IPS-20b (cell line): ENCODE measurements around the gene VTA1.

Experiments
- H3K27ac ChIP-seq: one replicate; pipeline ENCODE4 v1.5.1; 2013; ENCODE audit warnings: low read length
- H3K27me3 ChIP-seq: 2 replicates; pipeline ENCODE4 v1.6.1; 2013; ENCODE audit warnings: mild to moderate bottlenecking, low read length, inconsistent platforms; ENCODE audit not compliant: insufficient read depth
- H3K36me3 ChIP-seq: 2 replicates; pipeline ENCODE4 v1.6.1; 2013; ENCODE audit warnings: low read depth, mild to moderate bottlenecking, inconsistent platforms, low read length, moderate library complexity; ENCODE audit not compliant: insufficient read depth
- H3K4me1 ChIP-seq: 2 replicates; pipeline ENCODE4 v1.6.1; 2013; ENCODE audit warnings: mild to moderate bottlenecking, control low read depth, inconsistent platforms, low read length, moderate library complexity; ENCODE audit not compliant: insufficient read depth
- H3K4me3 ChIP-seq: 2 replicates; pipeline ENCODE4 v1.5.1; 2013; ENCODE audit warnings: mild to moderate bottlenecking, low read length, inconsistent platforms
- H3K9ac ChIP-seq: 2 replicates; pipeline ENCODE4 v1.6.1; 2013; ENCODE audit warnings: low read depth, mild to moderate bottlenecking, inconsistent platforms, low read length, moderate library complexity
- H3K9me3 ChIP-seq: 2 replicates; pipeline ENCODE4 v1.6.1; 2013; ENCODE audit warnings: mild to moderate bottlenecking, low read depth, low read length, inconsistent platforms; ENCODE audit not compliant: insufficient read depth

VTA1 gene

GRCh38 chr6:142249266-142249665 is 102.2 kb downstream of the VTA1 start:
- H3K9me3 ChIP-seq, result no peaks in the 10 kb centered on the region
- H3K36me3 ChIP-seq, result no peaks in the 10 kb centered on the region
- H3K27ac ChIP-seq, result no peak overlapping the region
- no peak overlapping the region for H3K4me3 ChIP-seq
- no peak overlapping the region for H3K9ac ChIP-seq
- no peaks in the 10 kb centered on the region for H3K27me3 ChIP-seq
- no peaks in the 10 kb centered on the region for H3K4me1 ChIP-seq

- Histone ChIP-seq H3K27ac (no peak overlapping the region), H3K4me1 (no peaks in the 10 kb centered on the region), H3K9ac (no peak overlapping the region), H3K36me3 (no peaks in the 10 kb centered on the region), H3K27me3 (no peaks in the 10 kb centered on the region), H3K9me3 (no peaks in the 10 kb centered on the region), H3K4me3 (no peak overlapping the region)
Observed at GRCh38 chr6:142251930-142252445, 104.9 kb downstream of the VTA1 start.

- Histone ChIP-seq H3K9me3 (no peaks in the 10 kb centered on the region), H3K27ac (no peak overlapping the region), H3K4me1 (no peaks in the 10 kb centered on the region), H3K4me3 (no peak overlapping the region), H3K27me3 (no peaks in the 10 kb centered on the region), H3K9ac (no peak overlapping the region), H3K36me3 (no peaks in the 10 kb centered on the region)
Observed at GRCh38 chr6:142254513-142254912, 107.5 kb downstream of the VTA1 start.

DNA sequence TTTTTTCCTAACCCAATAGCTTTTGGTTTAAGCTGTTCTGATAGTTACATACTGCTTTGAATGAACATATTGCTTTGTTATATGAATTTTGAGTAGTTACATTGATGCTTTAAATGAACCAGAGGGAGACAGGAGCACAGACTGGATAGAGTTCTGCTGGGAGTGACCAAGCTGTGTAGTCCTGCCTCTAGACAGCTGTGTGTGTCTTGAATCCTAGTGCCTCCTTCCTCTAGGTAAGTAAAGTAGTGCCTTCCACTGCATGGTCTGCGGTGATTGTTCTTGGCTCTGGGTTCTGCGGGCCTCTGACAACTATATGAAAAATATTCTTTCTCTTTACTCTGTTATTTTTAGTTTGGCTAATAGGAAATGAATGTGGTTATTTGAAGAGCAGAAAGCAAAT is 108.7 kb downstream of the VTA1 start:
- Histone ChIP-seq H3K27ac (no peak overlapping the region), H3K9ac (no peak overlapping the region), H3K36me3 (no peaks in the 10 kb centered on the region), H3K4me1 (no peaks in the 10 kb centered on the region), H3K4me3 (no peak overlapping the region), H3K9me3 (no peaks in the 10 kb centered on the region), H3K27me3 (no peaks in the 10 kb centered on the region)

DNA sequence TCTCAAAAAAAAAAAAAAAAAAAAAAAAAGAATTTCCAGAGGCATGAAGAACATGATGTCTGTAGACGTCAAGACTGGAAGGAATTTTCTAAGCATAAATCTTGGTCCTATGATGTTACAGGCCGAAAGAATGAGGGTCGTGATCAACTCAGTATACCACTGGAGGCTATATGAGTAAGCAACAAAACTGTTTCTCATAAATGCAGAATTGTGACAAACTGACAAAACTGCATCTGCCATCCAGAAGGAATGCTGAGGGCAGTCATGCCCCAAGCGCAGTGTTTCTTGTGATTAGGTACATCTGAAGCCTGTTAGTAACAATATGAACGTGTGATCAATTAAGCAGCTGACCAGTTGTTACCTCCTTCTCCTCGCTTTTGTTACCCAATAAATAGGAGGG is 111.2 kb downstream of the VTA1 start:
- no peaks in the 10 kb centered on the region for H3K36me3 ChIP-seq
- no peaks in the 10 kb centered on the region for H3K4me1 ChIP-seq
- H3K27ac ChIP-seq, result no peak overlapping the region
- H3K4me3 ChIP-seq, result no peak overlapping the region
- no peak overlapping the region for H3K9ac ChIP-seq
- no peaks in the 10 kb centered on the region for H3K27me3 ChIP-seq
- no peaks in the 10 kb centered on the region for H3K9me3 ChIP-seq

DNA sequence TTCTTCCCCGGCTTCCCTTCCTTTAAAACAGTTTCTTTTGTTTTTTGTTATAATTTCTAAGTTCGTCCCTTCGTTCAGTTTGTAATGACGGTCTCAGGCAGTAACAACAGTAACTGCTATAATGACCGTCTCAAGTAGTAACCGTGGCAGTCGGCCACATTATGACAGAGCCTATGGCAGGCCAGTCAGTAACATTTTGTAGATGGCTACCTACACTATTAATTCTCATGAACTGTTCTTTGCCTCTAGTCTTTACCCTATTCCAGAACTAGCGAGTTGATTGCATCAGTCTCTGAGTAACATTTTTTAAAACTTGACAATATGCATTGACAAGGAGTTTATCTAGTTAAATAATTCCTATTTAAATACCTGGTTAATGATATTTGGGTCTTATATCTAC is 111.7 kb downstream of the VTA1 start:
- Histone ChIP-seq H3K27ac (no peak overlapping the region), H3K9me3 (no peaks in the 10 kb centered on the region), H3K9ac (no peak overlapping the region)

GRCh38 chr6:142260748-142261147 is 113.7 kb downstream of the VTA1 start:
- no peaks in the 10 kb centered on the region for H3K9me3 ChIP-seq

More for the DNA sequence above, 111.7 kb downstream of the VTA1 start:
- Histone ChIP-seq H3K36me3 (no peaks in the 10 kb centered on the region), H3K4me3 (no peak overlapping the region), H3K27me3 (no peaks in the 10 kb centered on the region), H3K4me1 (no peaks in the 10 kb centered on the region)

GRCh38 chr6:142262231-142262630 is 115.2 kb downstream of the VTA1 start:
- no peak overlapping the region for H3K4me3 ChIP-seq
- H3K9ac ChIP-seq, result no peak overlapping the region
- no peaks in the 10 kb centered on the region for H3K9me3 ChIP-seq
- H3K36me3 ChIP-seq, result no peaks in the 10 kb centered on the region
- no peaks in the 10 kb centered on the region for H3K4me1 ChIP-seq
- H3K27me3 ChIP-seq, result no peaks in the 10 kb centered on the region
- H3K27ac ChIP-seq, result no peak overlapping the region

More at GRCh38 chr6:142260748-142261147, 113.7 kb downstream of the VTA1 start:
- no peak overlapping the region for H3K9ac ChIP-seq
- no peak overlapping the region for H3K27ac ChIP-seq
- no peaks in the 10 kb centered on the region for H3K36me3 ChIP-seq
- H3K27me3 ChIP-seq, result no peaks in the 10 kb centered on the region
- no peak overlapping the region for H3K4me3 ChIP-seq
- no peaks in the 10 kb centered on the region for H3K4me1 ChIP-seq

- H3K27me3 ChIP-seq, result no peaks in the 10 kb centered on the region
- no peaks in the 10 kb centered on the region for H3K4me1 ChIP-seq
- no peak overlapping the region for H3K27ac ChIP-seq
- no peak overlapping the region for H3K4me3 ChIP-seq
- H3K36me3 ChIP-seq, result no peaks in the 10 kb centered on the region
- no peaks in the 10 kb centered on the region for H3K9me3 ChIP-seq
- no peak overlapping the region for H3K9ac ChIP-seq
Observed at GRCh38 chr6:142265476-142265875, 118.4 kb downstream of the VTA1 start.

GRCh38 chr6:142266060-142266459 is 119.0 kb downstream of the VTA1 start:
- Histone ChIP-seq H3K4me3 (no peak overlapping the region), H3K4me1 (no peaks in the 10 kb centered on the region), H3K27me3 (no peaks in the 10 kb centered on the region), H3K9ac (no peak overlapping the region), H3K36me3 (no peaks in the 10 kb centered on the region), H3K9me3 (no peaks in the 10 kb centered on the region), H3K27ac (no peak overlapping the region)

DNA sequence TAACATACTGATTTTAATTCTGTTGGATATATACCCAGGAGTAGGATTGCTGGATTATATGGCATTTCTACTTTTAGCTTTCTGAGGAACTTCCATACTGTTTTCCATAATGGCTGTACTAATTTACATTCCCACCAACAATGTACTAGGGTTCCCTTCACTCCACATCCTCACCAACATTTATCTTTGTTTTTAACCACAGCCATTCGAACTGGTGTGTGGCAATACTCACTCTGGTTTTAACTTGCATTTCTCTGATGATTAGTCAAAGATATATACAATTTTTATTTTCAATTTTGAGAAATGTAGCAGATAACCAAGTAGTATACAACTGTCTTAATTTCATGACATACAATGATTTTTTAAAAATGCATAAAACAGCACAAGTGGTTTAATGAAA is 124.4 kb downstream of the VTA1 start:
- H3K4me1 ChIP-seq, result peaks cover 3% of the 10 kb centered on the region; the same call in 1 of the 2 replicates
- H3K27me3 ChIP-seq, result no peaks in the 10 kb centered on the region
- no peaks in the 10 kb centered on the region for H3K36me3 ChIP-seq
- H3K9me3 ChIP-seq, result no peaks in the 10 kb centered on the region
- H3K4me3 ChIP-seq, result no peak overlapping the region
- no peak overlapping the region for H3K9ac ChIP-seq
- no peak overlapping the region for H3K27ac ChIP-seq
